HG03521 (cell line): ENCODE measurements around the gene SRSF9.

ENCODE experiments used
- ATAC-seq: cut with Tn5 transposase; IDR thresholded peaks from one replicate; pipeline ENCODE4 v1.9.1; 2021; ENCODE audit warnings: mild to moderate bottlenecking, moderate library complexity; ENCODE audit not compliant: unreplicated experiment

Gene SRSF9

DNA sequence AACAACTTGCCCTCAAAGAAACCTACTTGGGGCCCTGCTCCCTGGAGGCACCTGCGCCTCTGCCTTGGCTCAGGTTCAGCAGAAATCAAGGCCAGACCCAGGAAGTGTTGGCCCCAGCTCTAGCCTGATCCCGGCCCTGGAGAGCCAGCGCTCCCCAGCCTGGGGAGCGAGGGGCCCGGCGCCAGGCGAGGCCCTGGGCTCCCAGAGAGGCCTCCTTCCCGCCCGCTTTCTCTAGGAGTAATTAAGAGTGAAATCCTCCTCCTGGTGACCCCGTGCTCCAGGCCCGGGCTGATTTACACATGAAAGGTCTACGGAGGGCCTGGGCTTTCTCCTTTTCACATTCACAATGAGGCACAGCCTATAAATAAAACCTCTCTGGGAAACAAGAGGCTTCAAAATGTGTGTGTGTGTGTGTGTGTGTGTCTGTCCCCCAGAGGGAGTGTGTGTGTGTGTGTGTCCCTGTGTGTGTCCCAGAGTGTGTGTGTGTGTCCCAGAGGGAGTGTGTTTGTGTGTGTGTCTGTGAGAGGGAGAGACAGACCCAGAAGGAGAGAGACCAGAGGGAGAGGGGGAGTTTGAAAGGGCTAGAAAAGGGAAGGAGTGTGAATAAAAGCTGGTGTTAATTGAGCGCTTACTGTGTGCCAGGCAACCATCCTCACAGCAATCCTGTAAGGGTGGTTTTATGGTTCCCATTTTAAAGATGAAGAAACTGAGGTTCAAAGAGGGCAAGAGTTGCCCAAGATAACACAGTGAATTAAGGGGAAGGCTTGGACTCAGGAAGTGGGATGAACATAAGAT, 55.5 kb downstream of the SRSF9 start:
- ATAC-seq: no peak

DNA sequence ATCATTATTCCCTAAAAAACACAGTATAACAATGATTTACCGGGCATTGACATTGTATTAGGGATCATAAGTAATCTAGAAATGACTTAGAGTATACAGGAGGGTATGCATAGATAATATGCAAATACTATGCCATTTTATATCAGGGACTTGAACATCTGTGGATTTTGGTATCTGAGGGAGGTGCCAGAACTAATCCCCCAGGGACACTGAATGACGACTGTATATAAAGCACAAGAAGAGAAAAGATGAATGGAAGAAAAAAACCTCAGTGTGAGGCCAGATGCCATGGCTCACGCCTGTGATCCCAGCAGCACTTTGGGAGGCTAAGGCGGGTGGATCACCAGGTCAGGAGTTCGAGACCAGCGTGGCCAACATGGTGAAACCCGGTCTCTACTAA, 57.1 kb downstream of the SRSF9 start:
- no peak for ATAC-seq
